ENCODE results near the gene ASPHD1. TPM values are rescaled to one million over a fixed set of nuclear protein-coding genes. Genes with fewer than 3 reads are reported as not detected.

The ASPHD1 gene
- total and polyA plus RNA-seq, 2 of the 4 experiments (the other 2 are of a cell fraction), result 4.1 to 14.5 TPM

DNA sequence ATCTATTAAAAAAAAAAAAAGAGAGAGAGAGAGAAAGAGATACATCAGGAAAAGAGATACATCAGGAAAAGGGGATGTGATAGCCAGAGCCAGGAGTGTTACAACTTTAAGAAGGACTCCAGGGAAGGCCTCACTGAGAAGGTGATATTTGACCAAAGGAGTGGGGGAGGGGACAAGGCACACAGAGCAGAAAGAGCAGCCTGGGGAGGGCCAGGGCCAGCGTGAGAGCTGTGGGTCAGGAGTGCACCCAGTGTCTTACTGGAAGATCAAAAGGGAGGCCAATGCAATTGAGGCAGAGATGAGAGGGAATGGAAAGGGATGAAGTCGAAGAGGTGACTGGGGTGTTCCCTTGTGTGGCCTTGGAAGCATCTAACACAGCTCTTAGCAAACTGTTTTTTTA is 7.7 kb downstream of the ASPHD1 start:
- Histone ChIP-seq H4K91ac (ENCODE audit: insufficient read depth, low read depth, low read length) (no peak overlapping the region), H3K9me3 (ENCODE audit: control insufficient read depth, insufficient read depth, low read length) (no peaks in the 10 kb centered on the region), H3K36me3 (ENCODE audit: control insufficient read depth, insufficient read depth, low read length) (peaks cover 17% of the 10 kb centered on the region), H3K4me1 (ENCODE audit: control insufficient read depth, insufficient read depth, low read length) (no peaks in the 10 kb centered on the region; the same call in 1 of the 2 replicates), H2BK15ac (ENCODE audit: low read depth, low read length) (no peak overlapping the region), H2BK120ac (ENCODE audit: low read depth, low read length) (no peak overlapping the region), H3K9ac (ENCODE audit: low read depth, low read length) (no peak overlapping the region), H2BK20ac (ENCODE audit: low read depth, low read length) (no peak overlapping the region), H3K4ac (ENCODE audit: low read depth, low read length) (no peak overlapping the region), H4K8ac (ENCODE audit: low read depth in 2 of 2, low read length in 2 of 2) (no peak overlapping the region), H3K23ac (ENCODE audit: low read depth, low read length) (no peak overlapping the region), H3K9me1 (ENCODE audit: insufficient read depth, low read length) (peaks cover 21% of the 10 kb centered on the region), H3K27ac (ENCODE audit: insufficient read depth, low read length) (no peak overlapping the region), H4K20me1 (ENCODE audit: insufficient read depth, low read length) (peaks cover 7% of the 10 kb centered on the region), H3K4me3 (ENCODE audit: insufficient read depth, low read depth, low read length) (no peak overlapping the region), H2AK5ac (ENCODE audit: low read depth, low read length) (no peak overlapping the region), H2BK5ac (ENCODE audit: low read depth, low read length, poor library complexity, severe bottlenecking) (no peak overlapping the region), H3K14ac (replicated peaks; ENCODE audit: low read depth, low read length) (no peak overlapping the region), H4K5ac (ENCODE audit: low read depth, low read length) (no peak overlapping the region), H3K79me1 (ENCODE audit: low read depth in 1 of 2, low read length in 2 of 2) (peaks cover 9 to 23% of the 10 kb centered on the region in 2 experiments; a peak in 3 of 4 replicates), H3K18ac (ENCODE audit: low read depth, low read length) (no peak overlapping the region), H3K56ac (ENCODE audit: extremely low read depth, insufficient read depth, low read length) (no peak overlapping the region), H2AFZ (replicated peaks; ENCODE audit: low read length, poor library complexity) (no peak overlapping the region), H3K27me3 (ENCODE audit: control insufficient read depth, insufficient read depth, low read length) (no peaks in the 10 kb centered on the region), H2AK9ac (replicated peaks; ENCODE audit: low read depth, low read length, poor library complexity) (no peak overlapping the region), H3K4me2 (ENCODE audit: low read depth, low read length) (no peak overlapping the region)
- no peak for ATAC-seq (ENCODE audit: low read depth)
- ChIA-PET POLR2A (ENCODE audit: unreplicated experiment) (interaction anchor here (0.5 kb wide), 1 partner anchor 134 kb away, joined by 8 read pairs; no protein-coding TSS in a partner anchor), CTCF (interaction anchor here (0.6 kb wide), 1 partner anchor 32 kb away, joined by 3 read pairs; no protein-coding TSS in a partner anchor)
- BruUV-seq (replicated peaks), result no TSS peak
- WGBS, 2 experiments (ENCODE audit: extremely low coverage in 2 of 2, insufficient read length in 1 of 2), result no CpG with 5 or more reads among the region's 2 CpGs
- TF ChIP-seq RFX5 (IDR thresholded peaks at IDR 0.05; ENCODE audit: low read depth, low read length) (no peak), MAZ (IDR thresholded peaks at IDR 0.05; ENCODE audit: borderline replicate concordance, low read depth, low read length) (no peak), FOS (IDR thresholded peaks at IDR 0.05; ENCODE audit: low read depth, low read length) (no peak)
- TF ChIP-seq, protein P1, sequence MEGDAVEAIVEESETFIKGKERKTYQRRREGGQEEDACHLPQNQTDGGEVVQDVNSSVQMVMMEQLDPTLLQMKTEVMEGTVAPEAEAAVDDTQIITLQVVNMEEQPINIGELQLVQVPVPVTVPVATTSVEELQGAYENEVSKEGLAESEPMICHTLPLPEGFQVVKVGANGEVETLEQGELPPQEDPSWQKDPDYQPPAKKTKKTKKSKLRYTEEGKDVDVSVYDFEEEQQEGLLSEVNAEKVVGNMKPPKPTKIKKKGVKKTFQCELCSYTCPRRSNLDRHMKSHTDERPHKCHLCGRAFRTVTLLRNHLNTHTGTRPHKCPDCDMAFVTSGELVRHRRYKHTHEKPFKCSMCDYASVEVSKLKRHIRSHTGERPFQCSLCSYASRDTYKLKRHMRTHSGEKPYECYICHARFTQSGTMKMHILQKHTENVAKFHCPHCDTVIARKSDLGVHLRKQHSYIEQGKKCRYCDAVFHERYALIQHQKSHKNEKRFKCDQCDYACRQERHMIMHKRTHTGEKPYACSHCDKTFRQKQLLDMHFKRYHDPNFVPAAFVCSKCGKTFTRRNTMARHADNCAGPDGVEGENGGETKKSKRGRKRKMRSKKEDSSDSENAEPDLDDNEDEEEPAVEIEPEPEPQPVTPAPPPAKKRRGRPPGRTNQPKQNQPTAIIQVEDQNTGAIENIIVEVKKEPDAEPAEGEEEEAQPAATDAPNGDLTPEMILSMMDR (conservative IDR thresholded peaks at IDR 0.05; ENCODE audit: low read depth, low read length), result no peak
- no peak for DNase-seq
- in situ Hi-C loops (cut with MboI; ENCODE audit: low sequenced_read_pairs) (no loop called here), dilution Hi-C loops (cut with HindIII; ENCODE audit: low sequenced_read_pairs, unreplicated experiment) (no loop called here), intact Hi-C loops (cut with micrococcal nuclease) (no loop called here)

Measured in IMR-90 (cell line).